GM23248 (cell line): ENCODE measurements around the gene IFT43.

Source experiments
- EZH2 ChIP-seq: fragments of 200-600 bp; sonication (generic); IDR thresholded peaks from 2 replicates; pipeline ENCODE4 v1.6.1; 2018; ENCODE audit warnings: antibody characterized with exemption, mild to moderate bottlenecking; ENCODE audit not compliant: insufficient read depth, poor library complexity, severe bottlenecking
- EZH2phosphoT487 ChIP-seq: fragments of 200-600 bp; sonication (generic); IDR thresholded peaks from 2 replicates; pipeline ENCODE4 v1.6.1; 2018; ENCODE audit warnings: antibody characterized with exemption, moderate library complexity, mild to moderate bottlenecking, low read depth; ENCODE audit not compliant: insufficient read depth

DNA sequence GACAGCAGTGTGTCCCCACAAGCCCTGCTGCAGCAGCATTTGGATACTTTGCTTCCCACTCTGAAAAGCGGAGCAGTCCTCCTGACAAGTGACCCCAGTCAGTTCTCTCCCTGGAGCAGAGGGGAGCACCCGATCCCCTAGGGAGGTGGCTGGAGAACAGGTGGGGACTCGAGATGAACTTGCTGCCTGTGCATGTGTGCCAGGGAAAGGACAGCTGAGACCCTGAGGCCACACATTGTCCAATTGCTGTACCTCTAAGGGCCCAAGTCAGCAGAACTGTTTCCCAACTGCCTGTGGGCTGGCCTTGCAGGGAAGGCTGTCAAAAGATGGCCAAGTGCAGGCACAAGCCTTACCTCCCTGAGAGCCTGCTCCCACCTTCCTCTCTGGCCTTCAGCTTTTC lies 55.1 kb downstream of the IFT43 start:
- TF ChIP-seq EZH2 (no peak), EZH2phosphoT487 (no peak)
